A549 (cell line): ENCODE data around the gene PYROXD2.

Experiments
- CBX2 ChIP-seq: fragments of 200-600 bp; sonication (generic); IDR thresholded peaks from 2 replicates; pipeline ENCODE4 v1.6.1; 2016; ENCODE audit warnings: low read depth, mild to moderate bottlenecking, borderline replicate concordance
- EP300 ChIP-seq, 2 experiments: fragments of >200 bp; sonication (Bioruptor Twin); formaldehyde crosslinking; IDR thresholded peaks; 2 replicates in 1 of 2; 3 replicates in 1 of 2; pipeline ENCODE4 v1.6.1; 2016 to 2017
- ESRRA ChIP-seq: fragments of 150-350 bp; IDR thresholded peaks from 2 replicates; pipeline ENCODE4 v1.6.1; 2014; ENCODE audit warnings: mild to moderate bottlenecking, low read length, borderline replicate concordance
- JUN ChIP-seq, 2 experiments: fragments of >200 bp; sonication (Bioruptor Twin); formaldehyde crosslinking; IDR thresholded peaks; 2 replicates in 1 of 2; 3 replicates in 1 of 2; pipeline ENCODE4 v1.6.1; 2016 to 2017
- POLR2A ChIP-seq: IDR thresholded peaks from 2 replicates; pipeline ENCODE4 v1.6.1; 2012; ENCODE audit warnings: mild to moderate bottlenecking, low read length
- ZNF302 ChIP-seq: fragments of 250-450 bp; sonication (Bioruptor Pico); IDR thresholded peaks from 2 replicates; pipeline ENCODE4 v1.9.0; 2021; ENCODE audit warnings: inconsistent platforms, mild to moderate bottlenecking, moderate library complexity
- TF ChIP-seq, protein P1 (sequence below): fragments of 450-650 bp; IDR thresholded peaks from 2 replicates; pipeline ENCODE4 v1.6.1; 2014; ENCODE audit warnings: antibody characterized with exemption
- TF ChIP-seq, protein P2 (sequence below): fragments of >200 bp; sonication (Bioruptor Twin); formaldehyde crosslinking; IDR thresholded peaks from 3 replicates; pipeline ENCODE4 v1.5.1; 2016
- TF ChIP-seq, protein P3 (sequence below): IDR thresholded peaks from 2 replicates; pipeline ENCODE4 v1.6.1; 2012

DNA sequence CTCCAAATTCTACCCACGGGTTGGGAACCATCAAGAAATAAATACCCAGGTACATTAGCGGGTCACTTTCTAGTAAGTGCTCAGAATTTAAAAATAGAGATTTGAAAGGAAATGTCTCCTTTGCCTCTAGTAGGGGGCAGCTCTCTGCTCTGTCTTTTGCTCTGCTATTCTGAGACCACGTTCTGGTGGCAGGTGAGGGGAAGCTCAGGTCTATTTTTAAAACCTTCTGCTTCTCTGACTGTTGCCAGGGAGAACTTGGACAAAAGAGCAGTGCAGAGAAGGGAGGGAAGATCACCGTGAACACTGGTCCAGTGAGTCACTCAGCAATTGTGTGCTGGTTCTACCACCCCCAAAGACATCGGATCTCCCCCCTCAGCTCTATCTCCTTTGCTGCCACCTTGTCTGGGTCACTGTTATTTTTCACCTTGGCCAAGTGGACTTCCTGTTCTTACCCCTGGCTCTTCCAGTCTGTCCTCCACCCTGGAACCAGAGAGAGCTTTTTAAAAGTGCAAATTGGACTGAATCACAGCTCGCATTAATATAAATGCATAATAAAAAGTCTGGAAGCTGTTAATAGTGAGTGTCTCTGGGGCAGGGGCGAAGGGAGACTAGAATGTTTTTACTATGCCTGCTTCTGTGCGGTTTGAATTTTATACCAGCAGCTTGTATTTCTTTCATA is 74.6 kb downstream of the PYROXD2 start:
- no peak for TF ChIP-seq POLR2A
- TF ChIP-seq, protein P1, sequence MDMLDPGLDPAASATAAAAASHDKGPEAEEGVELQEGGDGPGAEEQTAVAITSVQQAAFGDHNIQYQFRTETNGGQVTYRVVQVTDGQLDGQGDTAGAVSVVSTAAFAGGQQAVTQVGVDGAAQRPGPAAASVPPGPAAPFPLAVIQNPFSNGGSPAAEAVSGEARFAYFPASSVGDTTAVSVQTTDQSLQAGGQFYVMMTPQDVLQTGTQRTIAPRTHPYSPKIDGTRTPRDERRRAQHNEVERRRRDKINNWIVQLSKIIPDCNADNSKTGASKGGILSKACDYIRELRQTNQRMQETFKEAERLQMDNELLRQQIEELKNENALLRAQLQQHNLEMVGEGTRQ: no peak
- no peak for TF ChIP-seq ESRRA
- no peak for TF ChIP-seq JUN (IDR thresholded peaks at IDR 0.05)
- TF ChIP-seq, protein P2, sequence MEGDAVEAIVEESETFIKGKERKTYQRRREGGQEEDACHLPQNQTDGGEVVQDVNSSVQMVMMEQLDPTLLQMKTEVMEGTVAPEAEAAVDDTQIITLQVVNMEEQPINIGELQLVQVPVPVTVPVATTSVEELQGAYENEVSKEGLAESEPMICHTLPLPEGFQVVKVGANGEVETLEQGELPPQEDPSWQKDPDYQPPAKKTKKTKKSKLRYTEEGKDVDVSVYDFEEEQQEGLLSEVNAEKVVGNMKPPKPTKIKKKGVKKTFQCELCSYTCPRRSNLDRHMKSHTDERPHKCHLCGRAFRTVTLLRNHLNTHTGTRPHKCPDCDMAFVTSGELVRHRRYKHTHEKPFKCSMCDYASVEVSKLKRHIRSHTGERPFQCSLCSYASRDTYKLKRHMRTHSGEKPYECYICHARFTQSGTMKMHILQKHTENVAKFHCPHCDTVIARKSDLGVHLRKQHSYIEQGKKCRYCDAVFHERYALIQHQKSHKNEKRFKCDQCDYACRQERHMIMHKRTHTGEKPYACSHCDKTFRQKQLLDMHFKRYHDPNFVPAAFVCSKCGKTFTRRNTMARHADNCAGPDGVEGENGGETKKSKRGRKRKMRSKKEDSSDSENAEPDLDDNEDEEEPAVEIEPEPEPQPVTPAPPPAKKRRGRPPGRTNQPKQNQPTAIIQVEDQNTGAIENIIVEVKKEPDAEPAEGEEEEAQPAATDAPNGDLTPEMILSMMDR: no peak
- TF ChIP-seq ZNF302 (CRISPR knock-in tag): no peak
- TF ChIP-seq EP300 (IDR thresholded peaks at IDR 0.05): no peak
- TF ChIP-seq CBX2: no peak
- TF ChIP-seq, protein P3, sequence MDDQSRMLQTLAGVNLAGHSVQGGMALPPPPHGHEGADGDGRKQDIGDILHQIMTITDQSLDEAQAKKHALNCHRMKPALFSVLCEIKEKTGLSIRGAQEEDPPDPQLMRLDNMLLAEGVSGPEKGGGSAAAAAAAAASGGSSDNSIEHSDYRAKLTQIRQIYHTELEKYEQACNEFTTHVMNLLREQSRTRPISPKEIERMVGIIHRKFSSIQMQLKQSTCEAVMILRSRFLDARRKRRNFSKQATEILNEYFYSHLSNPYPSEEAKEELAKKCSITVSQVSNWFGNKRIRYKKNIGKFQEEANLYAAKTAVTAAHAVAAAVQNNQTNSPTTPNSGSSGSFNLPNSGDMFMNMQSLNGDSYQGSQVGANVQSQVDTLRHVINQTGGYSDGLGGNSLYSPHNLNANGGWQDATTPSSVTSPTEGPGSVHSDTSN: no peak
